ENCODE data around the gene VSX2. TPM values are rescaled to one million over a fixed set of nuclear protein-coding genes. Genes with fewer than 3 reads are reported as not detected.

Gene VSX2
- total and polyA plus RNA-seq, 8 donors = not detected

DNA sequence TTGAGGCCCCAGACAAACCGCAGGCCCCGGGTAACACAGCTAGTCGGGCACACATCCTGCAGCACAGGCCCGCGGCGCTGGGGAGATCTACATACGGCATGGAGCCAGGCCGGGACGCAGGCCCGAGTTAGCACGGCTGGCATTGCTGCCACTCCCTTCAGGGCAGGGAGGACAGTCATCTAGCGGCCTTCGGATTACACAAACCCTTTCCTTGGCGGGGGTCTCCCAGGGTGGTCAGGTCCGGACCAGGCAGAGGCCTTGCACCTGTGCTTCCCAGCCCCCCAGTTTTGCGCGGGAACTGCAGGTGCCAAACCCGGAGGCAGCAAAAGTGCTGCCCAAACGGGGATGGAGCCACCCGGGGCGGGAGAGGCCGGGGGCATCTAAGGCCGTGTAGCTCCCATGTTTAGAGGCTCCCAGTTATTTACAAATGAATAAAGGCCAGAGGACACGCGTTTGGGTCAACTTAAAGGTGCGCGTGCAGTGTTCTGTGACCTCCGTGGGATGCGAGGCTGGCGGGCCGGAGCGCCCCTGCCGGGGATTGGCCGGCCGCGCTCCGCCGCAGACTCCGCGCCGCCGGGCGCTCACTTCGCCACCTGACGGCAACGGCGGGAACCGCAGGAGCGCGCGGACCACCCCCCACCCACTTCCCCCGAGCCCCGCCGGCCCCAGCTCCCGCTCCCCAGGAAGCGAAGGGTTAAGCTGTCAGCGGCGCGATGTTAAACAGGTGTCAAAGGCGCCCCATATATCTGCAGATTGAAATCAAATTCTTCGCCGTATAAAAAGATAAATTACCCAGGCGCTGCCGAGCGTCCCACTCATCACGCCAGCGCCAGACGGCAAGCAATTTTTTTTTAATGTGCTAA, 18.1 kb downstream of the VSX2 start:
- Histone ChIP-seq H3K9me3 (no peaks in the 10 kb centered on the region), H3K27me3 (peaks cover 0 to 33% (median 17%) of the 10 kb centered on the region in 3 donors), H3K4me3 (peak overlapping the region; percentile 63 to 78 (median 67)), H3K4me1 (peaks cover 14 to 21% (median 18%) of the 10 kb centered on the region in 4 donors), H3K36me3 (no peaks in the 10 kb centered on the region), H3K27ac (peak overlapping the region in 2 of 5 donors; percentile 14 to 20)
- 1 to 10% (median 3%) methylated on average over 37 to 68 of the region's 68 CpGs for WGBS, 5 donors
- no peak for TF ChIP-seq EP300 (IDR thresholded peaks at IDR 0.05)
- TF ChIP-seq, protein P1, sequence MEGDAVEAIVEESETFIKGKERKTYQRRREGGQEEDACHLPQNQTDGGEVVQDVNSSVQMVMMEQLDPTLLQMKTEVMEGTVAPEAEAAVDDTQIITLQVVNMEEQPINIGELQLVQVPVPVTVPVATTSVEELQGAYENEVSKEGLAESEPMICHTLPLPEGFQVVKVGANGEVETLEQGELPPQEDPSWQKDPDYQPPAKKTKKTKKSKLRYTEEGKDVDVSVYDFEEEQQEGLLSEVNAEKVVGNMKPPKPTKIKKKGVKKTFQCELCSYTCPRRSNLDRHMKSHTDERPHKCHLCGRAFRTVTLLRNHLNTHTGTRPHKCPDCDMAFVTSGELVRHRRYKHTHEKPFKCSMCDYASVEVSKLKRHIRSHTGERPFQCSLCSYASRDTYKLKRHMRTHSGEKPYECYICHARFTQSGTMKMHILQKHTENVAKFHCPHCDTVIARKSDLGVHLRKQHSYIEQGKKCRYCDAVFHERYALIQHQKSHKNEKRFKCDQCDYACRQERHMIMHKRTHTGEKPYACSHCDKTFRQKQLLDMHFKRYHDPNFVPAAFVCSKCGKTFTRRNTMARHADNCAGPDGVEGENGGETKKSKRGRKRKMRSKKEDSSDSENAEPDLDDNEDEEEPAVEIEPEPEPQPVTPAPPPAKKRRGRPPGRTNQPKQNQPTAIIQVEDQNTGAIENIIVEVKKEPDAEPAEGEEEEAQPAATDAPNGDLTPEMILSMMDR (IDR thresholded peaks at IDR 0.05) = peak in 4 of 7 experiments; percentile 41 to 97 (median 96)
- TF ChIP-seq POLR2A (IDR thresholded peaks at IDR 0.05) = no peak
- intact Hi-C loops (cut with DNase I; ENCODE audit: low total_unique reads) = loop anchor here (5.0 kb wide), 1 partner anchor 145 kb away; no protein-coding TSS in a partner anchor
- peak; percentile 44 to 74 for DNase-seq

DNA sequence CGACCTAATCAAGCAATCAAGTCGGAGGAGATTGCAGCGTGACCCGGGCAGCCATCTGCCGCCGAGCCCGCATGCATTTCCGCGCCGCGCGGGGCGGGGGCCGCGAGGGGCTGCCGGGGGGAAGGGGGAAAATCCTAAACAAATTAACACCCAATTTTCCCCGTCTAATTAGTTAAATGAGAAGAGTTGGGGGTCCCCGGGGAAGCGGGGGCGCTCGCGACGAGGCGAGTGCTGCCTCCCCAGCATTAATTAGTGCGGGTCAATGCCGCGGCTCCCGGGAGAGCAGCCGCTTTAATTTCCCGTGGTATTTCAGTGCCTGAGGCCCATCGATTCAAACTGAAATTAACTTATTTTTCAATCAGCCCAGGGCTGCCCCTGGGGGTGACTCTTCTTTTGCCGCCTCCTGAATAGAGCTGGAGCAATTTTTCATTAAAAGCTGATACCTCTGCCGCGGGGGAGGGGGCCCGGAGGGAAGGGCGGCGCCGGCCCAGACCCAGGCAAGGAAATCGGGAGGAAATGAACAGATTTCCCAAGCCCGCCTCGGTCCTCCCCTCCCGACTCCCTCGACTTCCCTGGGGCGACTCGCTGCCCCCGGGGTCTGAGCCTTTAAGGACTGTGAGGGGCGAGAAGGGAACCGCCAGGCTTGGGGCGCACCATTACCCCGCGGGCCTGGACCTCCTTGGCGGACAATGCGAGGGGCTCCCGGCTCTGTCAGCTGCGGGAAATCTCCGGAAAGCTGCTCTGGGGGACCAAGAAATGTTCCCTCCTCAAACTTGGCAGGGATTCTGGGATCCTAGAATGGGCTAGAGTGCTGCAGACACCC, 18.9 kb downstream of the VSX2 start:
- Histone ChIP-seq H3K9me3 (no peaks in the 10 kb centered on the region), H3K4me3 (peak overlapping the region; percentile 63 to 78 (median 67)), H3K27me3 (peaks cover 0 to 27% (median 17%) of the 10 kb centered on the region in 3 donors), H3K36me3 (no peaks in the 10 kb centered on the region), H3K4me1 (peaks cover 14 to 21% (median 18%) of the 10 kb centered on the region in 4 donors), H3K27ac (peak overlapping the region in 2 of 5 donors; percentile 14 to 20)
- intact Hi-C loops (cut with DNase I; ENCODE audit: low total_unique reads) = loop anchor here (5.0 kb wide), 1 partner anchor 146 kb away; no protein-coding TSS in a partner anchor
- TF ChIP-seq POLR2A (IDR thresholded peaks at IDR 0.05) (no peak), EP300 (IDR thresholded peaks at IDR 0.05) (no peak)
- WGBS, 5 donors = 2 to 8% (median 5%) methylated on average over 32 to 56 of the region's 56 CpGs
- no peak for DNase-seq

DNA sequence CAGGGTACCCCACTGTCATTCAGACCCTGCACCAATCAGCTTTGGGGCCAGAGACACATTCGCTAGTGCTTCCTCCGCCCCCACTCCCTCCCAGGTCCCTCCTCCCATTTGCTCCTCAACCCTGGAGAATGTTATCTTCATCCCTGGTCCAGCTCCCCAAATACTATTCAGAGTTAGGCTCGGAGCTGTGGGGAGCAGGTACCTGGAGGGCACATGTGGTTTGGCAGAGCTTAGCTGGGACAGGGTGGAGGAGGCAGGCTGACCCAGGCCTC, 19.5 kb downstream of the VSX2 start:
- peaks cover 0 to 25% (median 17%) of the 10 kb centered on the region in 3 donors for H3K27me3 ChIP-seq
- no peak overlapping the region for H3K27ac ChIP-seq
- intact Hi-C loops (cut with DNase I; ENCODE audit: low total_unique reads) = loop anchor here (5.0 kb wide), 1 partner anchor 146 kb away; no protein-coding TSS in a partner anchor
- no peaks in the 10 kb centered on the region for H3K9me3 ChIP-seq
- WGBS, 5 donors = 40 to 60% (median 55%) methylated on average over 1 to 3 of the region's 3 CpGs
- H3K4me3 ChIP-seq = peak overlapping the region in 2 of 4 donors; percentile 63 to 68
- no peaks in the 10 kb centered on the region for H3K36me3 ChIP-seq
- DNase-seq = no peak
- TF ChIP-seq POLR2AphosphoS5 (IDR thresholded peaks at IDR 0.05) (no peak), POLR2A (IDR thresholded peaks at IDR 0.05) (no peak), EP300 (IDR thresholded peaks at IDR 0.05) (no peak)
- TF ChIP-seq, protein P1 (IDR thresholded peaks at IDR 0.05) = no peak
- peaks cover 14 to 21% (median 18%) of the 10 kb centered on the region in 4 donors for H3K4me1 ChIP-seq

DNA sequence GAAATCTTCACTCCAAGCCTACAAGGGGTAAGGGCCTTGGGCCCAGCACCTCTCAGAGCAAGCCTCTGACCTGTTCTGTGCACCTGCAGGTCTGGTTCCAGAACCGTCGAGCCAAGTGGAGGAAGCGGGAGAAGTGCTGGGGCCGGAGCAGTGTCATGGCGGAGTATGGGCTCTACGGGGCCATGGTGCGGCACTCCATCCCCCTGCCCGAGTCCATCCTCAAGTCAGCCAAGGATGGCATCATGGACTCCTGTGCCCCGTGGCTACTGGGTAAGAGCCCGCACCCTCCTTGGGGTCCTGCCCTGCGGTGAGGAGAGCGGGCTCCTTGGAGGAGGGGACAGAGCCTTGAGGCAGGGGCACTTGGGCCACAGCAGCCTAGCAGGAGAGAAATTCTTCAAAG, 20.3 kb downstream of the VSX2 start:
- H3K36me3 ChIP-seq = no peaks in the 10 kb centered on the region
- H3K9me3 ChIP-seq = no peaks in the 10 kb centered on the region
- peaks cover 0 to 21% (median 17%) of the 10 kb centered on the region in 3 donors for H3K27me3 ChIP-seq
- H3K4me3 ChIP-seq = no peak overlapping the region
- H3K4me1 ChIP-seq = peaks cover 14 to 21% (median 18%) of the 10 kb centered on the region in 4 donors
- no peak for DNase-seq
- WGBS, 5 donors = 91 to 98% (median 97%) methylated on average over 8 to 12 of the region's 12 CpGs
- intact Hi-C loops (cut with DNase I; ENCODE audit: low total_unique reads) = loop anchor here (5.0 kb wide), 1 partner anchor 147 kb away; no protein-coding TSS in a partner anchor
- no peak overlapping the region for H3K27ac ChIP-seq
- TF ChIP-seq POLR2AphosphoS5 (IDR thresholded peaks at IDR 0.05) (no peak), POLR2A (IDR thresholded peaks at IDR 0.05) (no peak), EP300 (IDR thresholded peaks at IDR 0.05) (no peak)
- TF ChIP-seq, protein P1 (IDR thresholded peaks at IDR 0.05) = no peak
